NOMO-1 treated with dmso at 0.1 percent for 144 hours (cell line): Measurements from ENCODE around the gene CPLX1.
A peak's percentile ranks its signal among the peaks of the same experiment; 100 is the strongest.
"Not testable (repeated sequence)": the region's sequence is repeated elsewhere in the genome, so short reads cannot be mapped to it uniquely, and the experiment has no call there.

ENCODE experiments used
- DNase-seq: peaks from one replicate; lab custom pipeline; 2025; ENCODE audit not compliant: unreplicated experiment; lab: John Stamatoyannopoulos, UW

CPLX1 gene

DNA sequence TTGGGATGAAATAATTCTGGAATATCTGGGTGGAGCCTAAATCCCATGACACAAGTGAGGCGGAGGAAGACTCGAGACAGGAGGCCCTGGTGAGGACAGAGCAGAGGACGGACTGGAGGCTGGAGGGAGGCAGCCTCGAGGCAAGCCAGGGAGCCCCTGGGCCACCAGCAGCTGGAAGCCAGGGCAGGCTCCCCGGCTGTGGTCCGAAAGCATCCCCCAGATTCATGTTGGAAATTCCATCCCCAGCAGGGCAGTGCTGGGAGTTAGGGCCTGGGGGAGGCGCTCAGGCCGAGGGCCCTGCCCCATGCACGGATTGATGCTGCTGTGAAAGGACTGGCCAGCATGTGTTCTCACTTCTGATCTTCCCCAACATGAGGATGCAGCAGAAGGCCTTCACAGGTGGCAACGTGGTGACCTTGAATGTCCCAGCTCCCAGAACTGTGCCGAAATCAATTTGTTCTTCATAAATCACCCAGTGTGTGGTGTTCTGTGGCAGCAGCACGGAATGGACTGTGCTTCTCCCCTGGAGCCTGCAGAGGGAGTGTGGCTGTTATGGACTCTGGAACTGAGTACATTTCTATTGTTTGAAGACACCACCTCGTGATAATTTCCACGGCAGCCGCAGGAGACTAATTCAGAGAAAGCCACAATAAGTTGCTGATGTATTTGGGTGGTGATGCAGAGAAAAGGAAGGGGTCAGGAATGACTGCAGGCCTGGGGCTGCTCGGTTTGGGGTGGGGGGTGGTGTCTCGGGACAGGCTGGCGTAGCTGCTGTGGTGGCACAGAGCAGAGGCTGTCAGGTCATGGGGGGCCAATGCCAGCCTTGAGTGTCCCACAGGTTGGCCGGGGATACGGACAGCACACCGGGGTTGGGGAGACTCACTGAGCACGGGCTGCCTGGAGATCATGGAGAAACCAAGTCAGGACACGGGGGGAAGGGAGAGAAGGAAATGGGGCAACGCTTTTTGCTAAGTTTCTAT, 63.4 kb downstream of the CPLX1 start:
- no peak for DNase-seq

DNA sequence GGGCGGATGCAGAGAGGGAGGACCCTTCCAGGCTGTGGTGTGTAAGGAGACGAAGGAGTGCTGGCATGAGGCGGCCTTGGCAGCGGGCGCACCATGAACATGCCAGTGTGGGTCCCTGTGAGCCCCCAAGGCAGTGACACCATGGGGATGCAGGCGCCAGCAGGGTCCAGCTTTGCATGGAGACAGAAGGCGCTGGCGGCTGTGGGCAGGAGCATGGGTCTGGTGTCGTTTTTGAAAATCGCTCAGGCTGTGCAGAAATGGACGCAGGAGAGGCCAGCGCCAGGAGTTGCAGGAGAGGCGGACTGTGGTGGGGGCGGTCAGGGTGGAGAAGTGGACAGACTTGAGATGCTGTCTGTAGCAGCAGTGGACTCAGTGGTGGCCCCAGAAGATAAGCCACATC, 64.2 kb downstream of the CPLX1 start:
- no peak for DNase-seq

GRCh38 chr4:761086-761485, 64.8 kb downstream of the CPLX1 start:
- DNase-seq, result no peak

- no peak for DNase-seq
Observed at GRCh38 chr4:760616-761015, 65.3 kb downstream of the CPLX1 start.

GRCh38 chr4:759810-760209, 66.1 kb downstream of the CPLX1 start:
- not testable (repeated sequence) for DNase-seq

DNA sequence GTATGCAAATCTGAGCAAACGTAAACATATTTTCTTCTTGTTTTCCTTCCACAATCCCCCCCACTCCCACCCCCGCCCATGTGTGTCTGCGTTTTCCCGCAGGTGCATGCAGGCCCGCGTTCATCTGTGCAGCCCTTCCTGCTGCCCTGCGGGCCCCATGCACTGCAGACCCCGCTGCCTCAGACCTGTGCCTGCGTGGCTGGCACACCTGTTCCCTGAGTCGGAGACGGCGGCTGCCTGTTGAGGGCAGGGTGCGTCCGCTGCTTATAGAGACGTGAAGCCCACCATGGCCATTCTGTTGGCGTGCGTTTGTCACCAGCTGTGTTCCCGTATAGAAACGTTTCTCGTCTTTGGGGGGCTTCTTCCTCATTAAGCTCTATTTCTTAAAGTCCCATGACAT, 68.8 kb downstream of the CPLX1 start:
- no peak for DNase-seq

DNA sequence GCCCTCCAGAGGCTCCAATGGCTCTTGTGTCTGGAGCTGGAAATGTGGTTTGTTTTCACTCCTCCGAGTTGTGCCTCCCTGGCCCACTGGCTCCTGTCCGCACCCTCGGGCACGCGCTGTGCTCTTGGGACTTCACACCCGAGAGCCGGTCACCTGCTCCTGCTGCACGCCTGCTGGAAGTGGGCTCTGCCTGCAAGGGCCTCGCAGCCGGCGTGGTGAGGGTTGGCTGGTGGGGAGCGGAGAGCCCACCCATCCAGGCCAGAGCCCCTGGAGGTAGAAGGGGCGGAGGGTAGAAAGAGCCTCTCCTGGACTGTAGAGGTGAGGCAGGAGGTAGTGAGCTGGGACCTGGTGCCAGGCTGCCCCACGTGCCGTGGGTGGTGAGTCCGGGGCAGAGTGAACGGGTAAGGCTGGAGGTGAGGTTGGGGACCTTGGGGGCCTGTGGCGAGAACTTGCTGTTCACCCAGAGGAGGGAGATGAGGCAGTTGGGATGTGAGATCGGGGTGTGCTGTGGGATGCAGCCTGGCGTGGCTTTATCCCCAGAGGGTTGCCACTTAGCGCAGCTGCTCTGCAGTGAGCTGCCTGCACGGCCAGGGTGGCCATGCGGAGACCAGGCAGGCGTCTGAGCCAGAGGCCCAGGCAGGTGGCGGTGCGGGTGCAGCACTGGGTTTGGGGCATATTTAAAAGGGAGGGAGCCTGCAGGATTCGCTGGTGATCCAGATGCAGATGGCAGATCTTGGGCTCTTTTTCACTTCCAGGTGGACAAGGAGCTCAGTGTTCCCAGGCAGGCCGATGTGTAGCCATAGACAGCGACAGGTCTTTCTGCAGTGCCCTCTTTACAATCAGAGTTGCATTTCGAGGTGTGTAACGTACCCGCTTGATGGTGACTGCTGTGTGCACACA, 71.5 kb downstream of the CPLX1 start:
- no peak for DNase-seq

DNA sequence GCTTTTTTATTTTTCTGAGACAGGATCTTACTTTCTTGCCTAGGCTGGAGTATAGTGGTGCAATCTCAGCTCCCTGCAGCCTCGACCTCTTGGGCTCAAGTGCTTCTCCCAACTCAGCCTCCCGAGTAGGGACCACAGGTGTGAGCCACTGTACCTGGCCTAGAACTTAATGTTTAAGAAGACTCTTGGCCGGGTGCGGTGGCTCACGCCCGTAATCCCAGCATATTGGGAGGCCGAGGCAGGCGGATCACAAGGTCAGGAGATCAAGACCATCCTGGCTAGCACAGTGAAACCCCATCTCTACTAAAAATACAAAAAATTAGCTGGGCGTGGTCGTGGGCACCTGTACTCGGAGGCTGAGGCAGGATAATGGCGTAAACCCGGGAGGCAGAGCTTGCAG, 72.7 kb downstream of the CPLX1 start:
- DNase-seq, result not testable (repeated sequence)

- DNase-seq, result no peak
Observed at GRCh38 chr4:752196-752861, 73.6 kb downstream of the CPLX1 start.

- DNase-seq, result no peak
Observed at GRCh38 chr4:751676-752075, 74.3 kb downstream of the CPLX1 start.

- no peak for DNase-seq
Observed at GRCh38 chr4:749698-750666, 75.9 kb downstream of the CPLX1 start.

- DNase-seq, result no peak
Observed at GRCh38 chr4:748461-748860, 77.5 kb downstream of the CPLX1 start.

GRCh38 chr4:747546-748170, 78.3 kb downstream of the CPLX1 start:
- no peak for DNase-seq

DNA sequence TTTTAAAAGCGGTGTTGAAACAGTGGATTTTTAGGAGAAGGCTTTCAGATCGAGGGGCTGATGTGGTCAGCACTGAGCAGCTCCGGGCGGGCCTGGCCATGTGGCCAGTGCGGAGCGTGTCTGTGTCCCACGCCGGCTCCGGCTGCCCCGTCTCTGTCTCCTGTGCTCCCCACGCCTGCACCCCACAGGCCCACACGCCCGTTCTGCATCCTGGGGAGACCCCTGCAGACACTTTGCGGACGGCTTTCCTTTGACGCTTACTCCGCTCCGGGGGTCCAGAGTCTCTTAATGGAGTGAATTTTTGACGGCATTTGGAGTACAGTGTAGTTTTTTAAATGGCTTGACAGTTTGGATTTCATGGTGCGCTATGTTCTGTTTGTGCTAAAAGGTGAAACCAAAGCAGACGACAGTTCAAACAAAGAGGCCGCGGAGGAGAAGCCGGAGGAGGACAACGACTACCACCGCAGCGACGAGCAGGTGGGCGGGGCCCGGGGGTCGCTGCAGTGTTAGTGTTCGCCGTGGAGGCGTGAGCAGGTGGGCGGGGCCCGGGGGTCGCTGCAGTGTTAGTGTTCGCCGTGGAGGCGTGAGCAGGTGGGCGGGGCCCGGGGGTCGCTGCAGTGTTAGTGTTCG, 81.6 kb downstream of the CPLX1 start:
- DNase-seq, result no peak

GRCh38 chr4:743463-744211, 82.3 kb downstream of the CPLX1 start:
- DNase-seq, result no peak

DNA sequence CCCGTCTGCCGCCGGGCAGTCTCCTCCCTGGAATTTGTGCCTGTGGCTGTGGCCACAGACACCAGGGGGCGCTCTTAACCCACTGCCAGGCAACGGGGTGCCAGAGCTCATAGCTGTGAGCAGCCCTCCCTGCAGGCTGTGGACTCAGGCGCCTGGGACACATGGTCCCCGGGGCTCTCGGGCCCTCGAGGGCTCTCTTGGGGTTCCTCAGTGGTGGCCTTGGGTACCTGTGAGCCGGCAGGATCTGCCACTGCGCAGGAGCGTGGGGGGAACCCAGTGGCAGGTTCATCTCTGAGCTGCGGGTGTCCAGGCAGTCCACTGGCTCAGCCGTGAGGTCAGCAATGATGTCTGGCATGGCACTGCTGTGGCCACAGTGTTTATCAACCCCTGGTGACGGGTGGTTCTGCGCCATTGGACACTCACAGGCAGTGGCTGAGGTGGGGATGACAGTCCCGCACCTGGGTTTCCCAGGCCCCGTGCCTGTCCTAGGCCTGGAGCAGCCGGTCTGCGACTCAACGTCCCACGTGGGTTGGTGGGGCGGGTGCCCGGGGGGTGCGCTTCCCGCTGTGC, 83.1 kb downstream of the CPLX1 start:
- DNase-seq, result peak; percentile 18

DNA sequence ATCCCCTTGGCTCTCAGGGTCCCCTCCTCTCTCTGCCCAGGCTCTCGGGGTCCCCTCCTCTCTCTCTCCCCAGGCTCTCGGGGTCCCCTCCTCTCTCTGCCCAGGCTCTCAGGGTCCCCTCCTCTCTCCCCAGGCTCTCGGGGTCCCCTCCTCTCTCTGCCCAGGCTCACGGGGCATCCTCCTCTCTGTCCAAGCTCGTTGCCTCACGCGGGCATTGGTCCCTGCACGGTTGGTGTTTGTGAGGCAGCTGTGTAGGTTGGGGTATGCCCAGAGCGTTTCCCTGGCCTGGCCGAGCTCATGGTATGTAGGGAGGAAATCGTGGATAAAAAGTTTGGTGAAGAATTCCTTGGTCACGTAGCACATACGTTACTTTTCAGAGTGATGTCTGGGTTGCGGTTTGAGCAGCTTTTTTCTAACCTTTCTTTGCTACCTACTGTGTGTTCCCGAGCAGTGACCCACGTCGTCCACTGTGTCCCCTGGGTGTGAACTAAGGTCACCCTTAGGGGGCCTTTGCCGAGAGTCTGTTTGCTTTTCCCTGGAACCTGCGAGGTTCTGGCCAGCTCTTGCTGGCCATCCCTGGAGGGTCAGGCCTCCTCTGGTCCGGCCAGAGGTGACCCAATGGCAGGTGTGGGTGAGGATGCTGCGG, 83.7 kb downstream of the CPLX1 start:
- no peak for DNase-seq
